ENCODE measurements around the gene PRSS22. TPM values are rescaled to one million over a fixed set of nuclear protein-coding genes. Genes with fewer than 3 reads are reported as not detected.

The PRSS22 gene
- total and polyA plus RNA-seq, 10 of the 15 experiments (the other 5 are each of a cell fraction or from before 2014, with no cell fraction given), result not detected

DNA sequence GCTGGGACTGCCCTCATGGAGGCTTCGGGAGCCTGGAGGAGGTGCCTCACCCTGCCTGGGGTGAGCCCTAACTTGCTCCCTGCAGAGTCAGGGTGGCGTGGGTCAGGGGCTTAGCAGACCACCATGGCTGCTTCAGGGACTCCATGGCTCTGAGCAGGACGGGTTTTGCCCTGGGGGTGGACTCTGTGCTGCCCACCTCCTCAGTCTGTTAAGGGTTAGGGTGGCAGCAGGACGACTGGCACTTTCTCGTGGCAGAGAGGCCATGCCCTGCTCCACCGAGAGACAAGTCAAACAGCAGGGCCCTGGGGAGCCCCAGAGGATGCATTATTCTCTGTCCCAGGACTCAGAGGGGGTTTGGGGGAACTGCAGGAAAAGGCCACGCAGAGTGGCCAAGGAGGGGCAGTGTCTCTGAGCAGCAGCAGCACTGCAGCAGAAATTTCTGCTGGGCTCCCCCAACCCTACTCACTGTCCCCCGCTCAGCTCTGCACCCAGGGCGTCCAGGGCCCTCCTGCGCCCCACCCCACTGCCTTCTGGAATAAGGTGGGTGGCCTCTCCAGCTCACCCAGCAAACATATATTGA, 1.8 kb upstream of the PRSS22 start:
- no peaks in the 10 kb centered on the region for H3K79me2 ChIP-seq (ENCODE audit: control insufficient read depth, insufficient read depth, low read length)
- POLR2A ChIA-PET, result no interaction called here
- RAD21 ChIA-PET (ENCODE audit: unreplicated experiment), result no interaction called here
- DNase-seq (ENCODE audit: low read depth, low spot score), result no peak
- in situ Hi-C loops (cut with MboI) (no loop called here), intact Hi-C loops (cut with micrococcal nuclease; ENCODE audit: unreplicated experiment) (loop anchor here (10.0 kb wide), 2 partner anchors 55 to 135 kb away; partner anchors contain the start of gene PRSS27)
- no peaks in the 10 kb centered on the region for H3K36me3 ChIP-seq (ENCODE audit: control insufficient read depth in 2 of 2, insufficient read depth in 2 of 2, low read length in 1 of 2)
- H3K27ac ChIP-seq (ENCODE audit: control insufficient read depth, insufficient read depth), result no peak overlapping the region
- CTCF ChIA-PET, result no interaction called here
- no peaks in the 10 kb centered on the region for H3K4me1 ChIP-seq (ENCODE audit: control insufficient read depth, insufficient read depth, low read length)
- TF ChIP-seq, protein P1, sequence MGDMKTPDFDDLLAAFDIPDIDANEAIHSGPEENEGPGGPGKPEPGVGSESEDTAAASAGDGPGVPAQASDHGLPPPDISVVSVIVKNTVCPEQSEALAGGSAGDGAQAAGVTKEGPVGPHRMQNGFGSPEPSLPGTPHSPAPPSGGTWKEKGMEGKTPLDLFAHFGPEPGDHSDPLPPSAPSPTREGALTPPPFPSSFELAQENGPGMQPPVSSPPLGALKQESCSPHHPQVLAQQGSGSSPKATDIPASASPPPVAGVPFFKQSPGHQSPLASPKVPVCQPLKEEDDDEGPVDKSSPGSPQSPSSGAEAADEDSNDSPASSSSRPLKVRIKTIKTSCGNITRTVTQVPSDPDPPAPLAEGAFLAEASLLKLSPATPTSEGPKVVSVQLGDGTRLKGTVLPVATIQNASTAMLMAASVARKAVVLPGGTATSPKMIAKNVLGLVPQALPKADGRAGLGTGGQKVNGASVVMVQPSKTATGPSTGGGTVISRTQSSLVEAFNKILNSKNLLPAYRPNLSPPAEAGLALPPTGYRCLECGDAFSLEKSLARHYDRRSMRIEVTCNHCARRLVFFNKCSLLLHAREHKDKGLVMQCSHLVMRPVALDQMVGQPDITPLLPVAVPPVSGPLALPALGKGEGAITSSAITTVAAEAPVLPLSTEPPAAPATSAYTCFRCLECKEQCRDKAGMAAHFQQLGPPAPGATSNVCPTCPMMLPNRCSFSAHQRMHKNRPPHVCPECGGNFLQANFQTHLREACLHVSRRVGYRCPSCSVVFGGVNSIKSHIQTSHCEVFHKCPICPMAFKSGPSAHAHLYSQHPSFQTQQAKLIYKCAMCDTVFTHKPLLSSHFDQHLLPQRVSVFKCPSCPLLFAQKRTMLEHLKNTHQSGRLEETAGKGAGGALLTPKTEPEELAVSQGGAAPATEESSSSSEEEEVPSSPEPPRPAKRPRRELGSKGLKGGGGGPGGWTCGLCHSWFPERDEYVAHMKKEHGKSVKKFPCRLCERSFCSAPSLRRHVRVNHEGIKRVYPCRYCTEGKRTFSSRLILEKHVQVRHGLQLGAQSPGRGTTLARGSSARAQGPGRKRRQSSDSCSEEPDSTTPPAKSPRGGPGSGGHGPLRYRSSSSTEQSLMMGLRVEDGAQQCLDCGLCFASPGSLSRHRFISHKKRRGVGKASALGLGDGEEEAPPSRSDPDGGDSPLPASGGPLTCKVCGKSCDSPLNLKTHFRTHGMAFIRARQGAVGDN (IDR thresholded peaks at IDR 0.05), result no peak
- TF ChIP-seq MYC (IDR thresholded peaks at IDR 0.05; ENCODE audit: insufficient read depth, insufficient read length, insufficient replicate concordance, low read length, severe bottlenecking) (no peak), ZSCAN29 (IDR thresholded peaks at IDR 0.05) (no peak), TARDBP (IDR thresholded peaks at IDR 0.05; ENCODE audit: borderline replicate concordance) (no peak), EGR1 (IDR thresholded peaks at IDR 0.05; ENCODE audit: borderline replicate concordance in 1 of 2, low read depth in 2 of 2, low read length in 2 of 2) (no peak), TCF12 (IDR thresholded peaks at IDR 0.05; ENCODE audit: low read depth, low read length) (no peak), NFIC (IDR thresholded peaks at IDR 0.05; ENCODE audit: low read depth, low read length) (no peak), GABPA (IDR thresholded peaks at IDR 0.05; ENCODE audit: low read depth) (no peak), BHLHE40 (IDR thresholded peaks at IDR 0.05; ENCODE audit: borderline replicate concordance in 1 of 2, low read depth in 2 of 2, low read length in 1 of 2) (no peak), CHD4 (IDR thresholded peaks at IDR 0.05) (no peak), NR2C1 (IDR thresholded peaks at IDR 0.05) (no peak), YY1 (IDR thresholded peaks at IDR 0.05; ENCODE audit: low read depth, low read length) (no peak), JUNB (IDR thresholded peaks at IDR 0.05) (no peak), RELA (IDR thresholded peaks at IDR 0.05; ENCODE audit: borderline replicate concordance, partially characterized antibody) (no peak)
- TF ChIP-seq, protein P2, sequence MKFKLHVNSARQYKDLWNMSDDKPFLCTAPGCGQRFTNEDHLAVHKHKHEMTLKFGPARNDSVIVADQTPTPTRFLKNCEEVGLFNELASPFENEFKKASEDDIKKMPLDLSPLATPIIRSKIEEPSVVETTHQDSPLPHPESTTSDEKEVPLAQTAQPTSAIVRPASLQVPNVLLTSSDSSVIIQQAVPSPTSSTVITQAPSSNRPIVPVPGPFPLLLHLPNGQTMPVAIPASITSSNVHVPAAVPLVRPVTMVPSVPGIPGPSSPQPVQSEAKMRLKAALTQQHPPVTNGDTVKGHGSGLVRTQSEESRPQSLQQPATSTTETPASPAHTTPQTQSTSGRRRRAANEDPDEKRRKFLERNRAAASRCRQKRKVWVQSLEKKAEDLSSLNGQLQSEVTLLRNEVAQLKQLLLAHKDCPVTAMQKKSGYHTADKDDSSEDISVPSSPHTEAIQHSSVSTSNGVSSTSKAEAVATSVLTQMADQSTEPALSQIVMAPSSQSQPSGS (IDR thresholded peaks at IDR 0.05; ENCODE audit: low read length), result no peak
- TF ChIP-seq, protein P3, sequence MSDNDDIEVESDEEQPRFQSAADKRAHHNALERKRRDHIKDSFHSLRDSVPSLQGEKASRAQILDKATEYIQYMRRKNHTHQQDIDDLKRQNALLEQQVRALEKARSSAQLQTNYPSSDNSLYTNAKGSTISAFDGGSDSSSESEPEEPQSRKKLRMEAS (IDR thresholded peaks at IDR 0.05; ENCODE audit: low read depth, low read length), result no peak
- TF ChIP-seq, protein P4, sequence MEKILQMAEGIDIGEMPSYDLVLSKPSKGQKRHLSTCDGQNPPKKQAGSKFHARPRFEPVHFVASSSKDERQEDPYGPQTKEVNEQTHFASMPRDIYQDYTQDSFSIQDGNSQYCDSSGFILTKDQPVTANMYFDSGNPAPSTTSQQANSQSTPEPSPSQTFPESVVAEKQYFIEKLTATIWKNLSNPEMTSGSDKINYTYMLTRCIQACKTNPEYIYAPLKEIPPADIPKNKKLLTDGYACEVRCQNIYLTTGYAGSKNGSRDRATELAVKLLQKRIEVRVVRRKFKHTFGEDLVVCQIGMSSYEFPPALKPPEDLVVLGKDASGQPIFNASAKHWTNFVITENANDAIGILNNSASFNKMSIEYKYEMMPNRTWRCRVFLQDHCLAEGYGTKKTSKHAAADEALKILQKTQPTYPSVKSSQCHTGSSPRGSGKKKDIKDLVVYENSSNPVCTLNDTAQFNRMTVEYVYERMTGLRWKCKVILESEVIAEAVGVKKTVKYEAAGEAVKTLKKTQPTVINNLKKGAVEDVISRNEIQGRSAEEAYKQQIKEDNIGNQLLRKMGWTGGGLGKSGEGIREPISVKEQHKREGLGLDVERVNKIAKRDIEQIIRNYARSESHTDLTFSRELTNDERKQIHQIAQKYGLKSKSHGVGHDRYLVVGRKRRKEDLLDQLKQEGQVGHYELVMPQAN (conservative IDR thresholded peaks at IDR 0.05), result no peak
- no peak overlapping the region for H3K4me2 ChIP-seq (ENCODE audit: control insufficient read depth, insufficient read depth)
- no peaks in the 10 kb centered on the region for H4K20me1 ChIP-seq (ENCODE audit: control insufficient read depth, insufficient read depth)
- ATAC-seq, result no peak
- H3K9ac ChIP-seq (ENCODE audit: control insufficient read depth, insufficient read depth, low read length), result no peak overlapping the region
- no TSS peak for BruUV-seq (replicated peaks)
- no peaks in the 10 kb centered on the region for H3K9me3 ChIP-seq (replicated peaks; ENCODE audit: control insufficient read depth, insufficient read depth, low read length)
- WGBS (ENCODE audit: insufficient coverage, insufficient replicate concordance, low lambda C conversion rate, missing lambda C conversion rate), result 27% methylated on average over 10 of the region's 10 CpGs
- no peak for FAIRE-seq
- SMC1A ChIA-PET (ENCODE audit: uncharacterized antibody, unreplicated experiment), result no interaction called here
- no peak overlapping the region for H3K4me3 ChIP-seq
- no peaks in the 10 kb centered on the region; a peak in 1 of 4 replicates for H3K27me3 ChIP-seq (replicated peaks in 1 of 2; ENCODE audit: control insufficient read depth in 2 of 2, insufficient read depth in 2 of 2, low read length in 1 of 2)
- H2AFZ ChIP-seq (ENCODE audit: control insufficient read depth, low read depth, low read length), result no peak overlapping the region

Data from GM12878 (cell line).